MM.1S (cell line): ENCODE results near the gene GRIK3.
"Not testable (repeated sequence)": the region's sequence is repeated elsewhere in the genome, so short reads cannot be mapped to it uniquely, and the experiment has no call there.

Experiments used
- EZH2 ChIP-seq: fragments of 300-600 bp; sonication (generic); optimal IDR thresholded peaks from 2 replicates; pipeline ENCODE3; 2017; ENCODE audit warnings: low read depth, mild to moderate bottlenecking, antibody characterized with exemption, low read length, mixed read lengths
- EZH2phosphoT487 ChIP-seq: fragments of 300-600 bp; sonication (generic); IDR thresholded peaks from 2 replicates; pipeline ENCODE4 v1.6.1; 2018; ENCODE audit warnings: antibody characterized with exemption, low read length
- TF ChIP-seq, protein P1 (sequence below): fragments of 300-600 bp; sonication (generic); IDR thresholded peaks from 2 replicates; pipeline ENCODE4 v1.5.1; 2016; ENCODE audit warnings: antibody characterized with exemption, low read length, mixed read lengths

DNA sequence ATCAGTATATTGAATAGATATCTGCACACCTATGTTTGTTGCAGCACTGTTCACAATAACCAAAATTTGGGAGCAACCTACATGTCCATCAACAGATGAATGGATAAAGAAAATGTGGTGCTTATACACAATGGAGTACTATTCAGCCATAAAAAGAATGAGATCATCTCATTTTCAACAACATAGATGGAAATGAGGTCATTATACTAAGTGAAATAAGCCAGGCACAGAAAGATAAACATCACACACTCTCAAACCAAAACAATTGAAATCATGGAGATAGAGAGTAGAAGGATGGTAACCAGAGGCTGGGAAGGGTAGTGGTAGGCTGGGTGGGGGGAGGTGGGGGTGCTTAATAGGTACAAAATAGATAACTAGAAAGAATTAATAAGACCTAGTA lies 136.5 kb downstream of the GRIK3 start:
- TF ChIP-seq, protein P1, sequence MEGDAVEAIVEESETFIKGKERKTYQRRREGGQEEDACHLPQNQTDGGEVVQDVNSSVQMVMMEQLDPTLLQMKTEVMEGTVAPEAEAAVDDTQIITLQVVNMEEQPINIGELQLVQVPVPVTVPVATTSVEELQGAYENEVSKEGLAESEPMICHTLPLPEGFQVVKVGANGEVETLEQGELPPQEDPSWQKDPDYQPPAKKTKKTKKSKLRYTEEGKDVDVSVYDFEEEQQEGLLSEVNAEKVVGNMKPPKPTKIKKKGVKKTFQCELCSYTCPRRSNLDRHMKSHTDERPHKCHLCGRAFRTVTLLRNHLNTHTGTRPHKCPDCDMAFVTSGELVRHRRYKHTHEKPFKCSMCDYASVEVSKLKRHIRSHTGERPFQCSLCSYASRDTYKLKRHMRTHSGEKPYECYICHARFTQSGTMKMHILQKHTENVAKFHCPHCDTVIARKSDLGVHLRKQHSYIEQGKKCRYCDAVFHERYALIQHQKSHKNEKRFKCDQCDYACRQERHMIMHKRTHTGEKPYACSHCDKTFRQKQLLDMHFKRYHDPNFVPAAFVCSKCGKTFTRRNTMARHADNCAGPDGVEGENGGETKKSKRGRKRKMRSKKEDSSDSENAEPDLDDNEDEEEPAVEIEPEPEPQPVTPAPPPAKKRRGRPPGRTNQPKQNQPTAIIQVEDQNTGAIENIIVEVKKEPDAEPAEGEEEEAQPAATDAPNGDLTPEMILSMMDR = not testable (repeated sequence)
- not testable (repeated sequence) for TF ChIP-seq EZH2, EZH2phosphoT487
